ENCODE results near the gene SLC22A4. TPM values are rescaled to one million over a fixed set of nuclear protein-coding genes. Genes with fewer than 3 reads are reported as not detected.
A peak's percentile ranks its signal among the peaks of the same experiment; 100 is the strongest.

Gene SLC22A4
- total and polyA plus RNA-seq, 2 experiments from 2014 or later: 1.4 to 3.3 TPM

DNA sequence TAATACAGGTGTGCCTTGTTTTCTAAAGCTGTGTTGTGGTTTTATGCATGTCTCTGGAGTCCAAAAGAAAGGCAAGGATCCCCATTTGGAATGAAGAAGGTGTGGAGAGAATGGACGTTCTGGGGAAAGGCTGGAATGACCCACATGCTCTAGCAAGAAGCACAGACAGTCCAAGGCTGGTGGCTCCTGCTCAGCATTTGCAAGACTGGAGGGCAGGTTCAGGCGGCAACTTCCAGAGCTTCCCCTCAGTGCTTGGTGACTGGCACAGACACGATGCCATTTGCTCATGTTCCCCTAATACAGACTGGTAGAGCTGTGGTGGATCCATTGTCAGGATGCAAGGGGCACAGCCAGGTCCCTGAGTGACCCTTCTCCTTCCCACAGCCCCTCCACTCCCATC is 8.2 kb downstream of the SLC22A4 start:
- Histone ChIP-seq H4K20me1 (ENCODE audit: insufficient read depth, poor library complexity, severe bottlenecking) (no peaks in the 10 kb centered on the region), H3K9me3 (ENCODE audit: low read depth) (no peaks in the 10 kb centered on the region), H3K9me2 (replicated peaks; ENCODE audit: insufficient read depth) (no peaks in the 10 kb centered on the region), H3K79me2 (peaks cover 4% of the 10 kb centered on the region), H3K4me3 (no peak overlapping the region), H3K27ac (no peak overlapping the region), H3K4me1 (ENCODE audit: insufficient read depth) (no peaks in the 10 kb centered on the region), H3K36me3 (replicated peaks; ENCODE audit: insufficient read depth, low read depth) (no peaks in the 10 kb centered on the region), H2AFZ (no peak overlapping the region), H3K4me2 (no peak overlapping the region), H3K27me3 (no peaks in the 10 kb centered on the region)
- no peak for DNase-seq (ENCODE audit: low spot score)
- TF ChIP-seq EZH2phosphoT487 (IDR thresholded peaks at IDR 0.05; ENCODE audit: low read depth, severe bottlenecking, unreplicated experiment): no peak
- TF ChIP-seq, protein P1, sequence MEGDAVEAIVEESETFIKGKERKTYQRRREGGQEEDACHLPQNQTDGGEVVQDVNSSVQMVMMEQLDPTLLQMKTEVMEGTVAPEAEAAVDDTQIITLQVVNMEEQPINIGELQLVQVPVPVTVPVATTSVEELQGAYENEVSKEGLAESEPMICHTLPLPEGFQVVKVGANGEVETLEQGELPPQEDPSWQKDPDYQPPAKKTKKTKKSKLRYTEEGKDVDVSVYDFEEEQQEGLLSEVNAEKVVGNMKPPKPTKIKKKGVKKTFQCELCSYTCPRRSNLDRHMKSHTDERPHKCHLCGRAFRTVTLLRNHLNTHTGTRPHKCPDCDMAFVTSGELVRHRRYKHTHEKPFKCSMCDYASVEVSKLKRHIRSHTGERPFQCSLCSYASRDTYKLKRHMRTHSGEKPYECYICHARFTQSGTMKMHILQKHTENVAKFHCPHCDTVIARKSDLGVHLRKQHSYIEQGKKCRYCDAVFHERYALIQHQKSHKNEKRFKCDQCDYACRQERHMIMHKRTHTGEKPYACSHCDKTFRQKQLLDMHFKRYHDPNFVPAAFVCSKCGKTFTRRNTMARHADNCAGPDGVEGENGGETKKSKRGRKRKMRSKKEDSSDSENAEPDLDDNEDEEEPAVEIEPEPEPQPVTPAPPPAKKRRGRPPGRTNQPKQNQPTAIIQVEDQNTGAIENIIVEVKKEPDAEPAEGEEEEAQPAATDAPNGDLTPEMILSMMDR (IDR thresholded peaks at IDR 0.05; ENCODE audit: poor library complexity): no peak
- 85% methylated on average over 3 of the region's 3 CpGs for WGBS (ENCODE audit: low lambda C conversion rate, missing lambda C conversion rate)

DNA sequence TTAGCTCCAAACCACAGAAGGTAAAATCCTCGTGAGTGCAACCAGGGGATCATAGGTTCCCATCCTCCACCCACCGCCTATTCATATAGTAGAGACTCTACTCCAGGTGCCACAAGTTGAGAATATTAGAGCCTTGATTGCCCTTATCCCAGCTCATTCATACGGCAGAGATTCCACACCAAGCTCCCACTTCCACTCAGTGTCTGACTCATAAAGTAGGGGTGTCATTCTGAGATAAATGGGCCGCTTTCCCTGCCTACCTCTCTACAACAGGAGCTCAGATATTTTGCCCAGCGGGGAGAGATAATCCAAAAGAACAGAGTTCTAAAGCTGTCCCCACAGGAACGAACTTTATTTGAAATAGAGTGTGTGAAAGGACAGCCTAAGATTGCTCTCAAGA is 9.4 kb downstream of the SLC22A4 start:
- H3K36me3 ChIP-seq (replicated peaks; ENCODE audit: insufficient read depth, low read depth): no peaks in the 10 kb centered on the region
- peaks cover 8% of the 10 kb centered on the region for H3K4me1 ChIP-seq (ENCODE audit: insufficient read depth)
- no peaks in the 10 kb centered on the region for H3K27me3 ChIP-seq
- WGBS (ENCODE audit: low lambda C conversion rate, missing lambda C conversion rate): 87% methylated on average over 6 of the region's 6 CpGs
- no peaks in the 10 kb centered on the region for H3K9me2 ChIP-seq (replicated peaks; ENCODE audit: insufficient read depth)
- no peak for DNase-seq (ENCODE audit: low spot score)
- H3K4me2 ChIP-seq: no peak overlapping the region
- TF ChIP-seq EZH2phosphoT487 (IDR thresholded peaks at IDR 0.05; ENCODE audit: low read depth, severe bottlenecking, unreplicated experiment): no peak
- H4K20me1 ChIP-seq (ENCODE audit: insufficient read depth, poor library complexity, severe bottlenecking): no peaks in the 10 kb centered on the region
- no peaks in the 10 kb centered on the region for H3K79me2 ChIP-seq
- H3K9me3 ChIP-seq (ENCODE audit: low read depth): no peaks in the 10 kb centered on the region
- H3K4me3 ChIP-seq: no peak overlapping the region
- no peak overlapping the region for H3K27ac ChIP-seq
- H2AFZ ChIP-seq: no peak overlapping the region

DNA sequence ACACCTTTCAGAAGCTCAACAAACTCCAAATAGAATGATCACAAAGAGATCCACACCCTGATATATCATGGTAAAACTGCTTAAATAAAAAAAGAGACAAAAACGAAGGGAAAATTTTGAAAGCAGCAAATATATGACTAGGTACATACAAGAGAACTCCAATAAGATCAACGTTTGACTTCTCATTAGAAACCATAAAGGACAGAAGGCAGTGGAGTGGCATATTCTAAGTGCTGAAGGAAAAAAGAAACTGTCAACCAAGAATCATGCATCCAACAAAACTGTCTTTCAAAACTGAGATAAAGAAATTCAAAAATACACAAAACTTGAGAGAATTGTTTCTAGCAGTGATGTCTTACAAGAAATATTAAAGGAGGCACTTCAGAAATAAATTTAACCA is 11.2 kb downstream of the SLC22A4 start:
- Histone ChIP-seq H3K36me3 (replicated peaks; ENCODE audit: insufficient read depth, low read depth) (no peaks in the 10 kb centered on the region), H3K79me2 (no peaks in the 10 kb centered on the region), H2AFZ (no peak overlapping the region), H3K27ac (no peak overlapping the region), H3K4me3 (no peak overlapping the region), H3K27me3 (no peaks in the 10 kb centered on the region), H4K20me1 (ENCODE audit: insufficient read depth, poor library complexity, severe bottlenecking) (no peaks in the 10 kb centered on the region), H3K4me2 (no peak overlapping the region), H3K9me3 (ENCODE audit: low read depth) (no peaks in the 10 kb centered on the region), H3K4me1 (ENCODE audit: insufficient read depth) (peaks cover 10% of the 10 kb centered on the region), H3K9me2 (replicated peaks; ENCODE audit: insufficient read depth) (no peaks in the 10 kb centered on the region)
- 89% methylated on average over 2 of the region's 2 CpGs for WGBS (ENCODE audit: low lambda C conversion rate, missing lambda C conversion rate)
- TF ChIP-seq, protein P1 (IDR thresholded peaks at IDR 0.05; ENCODE audit: poor library complexity): no peak
- TF ChIP-seq EZH2 (IDR thresholded peaks at IDR 0.05; ENCODE audit: borderline replicate concordance): no peak
- no peak for TF ChIP-seq EZH2phosphoT487 (IDR thresholded peaks at IDR 0.05; ENCODE audit: low read depth, severe bottlenecking, unreplicated experiment)
- DNase-seq (ENCODE audit: low spot score): no peak

DNA sequence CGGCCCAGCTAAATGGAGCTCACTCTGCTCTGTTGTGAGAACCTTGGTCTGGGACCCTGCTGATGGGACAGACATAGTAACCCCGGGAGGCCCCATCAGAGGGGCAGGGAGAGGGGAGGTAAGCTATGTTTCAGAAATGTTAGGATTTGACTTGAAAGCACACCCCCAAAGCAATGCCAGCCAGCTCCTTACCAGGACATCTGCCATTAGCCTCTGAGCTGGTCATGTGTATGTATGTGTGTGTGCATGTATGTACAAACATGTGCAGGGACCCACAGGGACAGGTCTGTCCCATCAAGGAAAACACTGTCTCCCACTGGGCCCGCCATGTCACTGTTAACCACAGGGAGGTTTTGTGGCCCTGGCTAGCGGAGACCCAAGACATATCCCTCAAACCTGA is 14.5 kb downstream of the SLC22A4 start:
- Histone ChIP-seq H3K36me3 (replicated peaks; ENCODE audit: insufficient read depth, low read depth) (no peaks in the 10 kb centered on the region), H3K27me3 (no peaks in the 10 kb centered on the region), H3K27ac (peak overlapping the region; percentile 27), H3K4me3 (no peak overlapping the region), H3K4me2 (no peak overlapping the region), H3K9me3 (ENCODE audit: low read depth) (no peaks in the 10 kb centered on the region), H4K20me1 (ENCODE audit: insufficient read depth, poor library complexity, severe bottlenecking) (no peaks in the 10 kb centered on the region), H2AFZ (no peak overlapping the region), H3K4me1 (ENCODE audit: insufficient read depth) (peaks cover 10% of the 10 kb centered on the region), H3K9me2 (replicated peaks; ENCODE audit: insufficient read depth) (no peaks in the 10 kb centered on the region), H3K79me2 (no peaks in the 10 kb centered on the region)
- TF ChIP-seq EZH2 (IDR thresholded peaks at IDR 0.05; ENCODE audit: borderline replicate concordance) (no peak), EZH2phosphoT487 (IDR thresholded peaks at IDR 0.05; ENCODE audit: low read depth, severe bottlenecking, unreplicated experiment) (no peak)
- TF ChIP-seq, protein P1 (IDR thresholded peaks at IDR 0.05; ENCODE audit: poor library complexity): no peak
- 85% methylated on average over 4 of the region's 4 CpGs for WGBS (ENCODE audit: low lambda C conversion rate, missing lambda C conversion rate)
- no peak for DNase-seq (ENCODE audit: low spot score)

Data from hepatocyte (in vitro differentiated cells).